NAMALWA (cell line): ENCODE measurements around the gene TSPEAR.
"Not testable (repeated sequence)": the region's sequence is repeated elsewhere in the genome, so short reads cannot be mapped to it uniquely, and the experiment has no call there.

Experiments
- DNase-seq: peaks from one replicate; pipeline ENCODE4 v3.0.0-alpha.2; 2015; ENCODE audit warnings: low spot score

TSPEAR gene

GRCh38 chr21:44650973-44651675, 60.2 kb downstream of the TSPEAR start:
- no peak for DNase-seq

DNA sequence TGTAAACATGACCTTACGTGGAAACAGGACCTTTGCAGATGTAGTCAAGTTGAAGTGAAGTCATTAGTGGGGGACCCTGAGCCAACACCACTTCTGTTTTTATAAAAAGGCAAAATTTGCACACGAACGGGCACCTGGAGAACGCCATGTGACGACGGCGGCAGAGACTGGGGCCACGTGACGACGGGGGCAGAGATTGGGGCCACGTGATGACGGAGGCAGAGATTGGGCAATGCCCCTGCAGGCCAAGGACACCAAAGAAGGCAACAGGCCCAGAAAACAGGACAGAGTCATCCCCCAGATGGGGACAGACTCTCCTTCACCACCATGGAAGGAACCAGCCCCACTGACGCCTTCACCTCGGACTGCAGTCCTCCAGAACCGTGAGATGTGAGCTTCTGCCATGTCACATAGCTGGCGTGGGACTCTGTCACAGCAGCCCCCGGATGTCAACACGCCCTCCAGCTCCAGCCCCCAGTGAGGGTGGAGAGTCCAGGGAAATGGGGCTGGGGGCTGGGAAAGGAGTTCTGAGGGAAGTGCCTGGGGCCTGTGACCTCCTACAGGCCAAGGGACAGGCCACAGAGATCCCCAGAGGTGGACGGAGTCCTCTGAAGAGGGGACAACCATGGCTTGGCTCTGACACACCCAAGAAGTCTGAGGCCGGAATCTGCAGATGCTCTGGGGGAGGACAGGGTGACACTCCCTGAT, 61.0 kb downstream of the TSPEAR start:
- no peak for DNase-seq

GRCh38 chr21:44649521-44650100, 61.8 kb downstream of the TSPEAR start:
- DNase-seq = no peak

DNA sequence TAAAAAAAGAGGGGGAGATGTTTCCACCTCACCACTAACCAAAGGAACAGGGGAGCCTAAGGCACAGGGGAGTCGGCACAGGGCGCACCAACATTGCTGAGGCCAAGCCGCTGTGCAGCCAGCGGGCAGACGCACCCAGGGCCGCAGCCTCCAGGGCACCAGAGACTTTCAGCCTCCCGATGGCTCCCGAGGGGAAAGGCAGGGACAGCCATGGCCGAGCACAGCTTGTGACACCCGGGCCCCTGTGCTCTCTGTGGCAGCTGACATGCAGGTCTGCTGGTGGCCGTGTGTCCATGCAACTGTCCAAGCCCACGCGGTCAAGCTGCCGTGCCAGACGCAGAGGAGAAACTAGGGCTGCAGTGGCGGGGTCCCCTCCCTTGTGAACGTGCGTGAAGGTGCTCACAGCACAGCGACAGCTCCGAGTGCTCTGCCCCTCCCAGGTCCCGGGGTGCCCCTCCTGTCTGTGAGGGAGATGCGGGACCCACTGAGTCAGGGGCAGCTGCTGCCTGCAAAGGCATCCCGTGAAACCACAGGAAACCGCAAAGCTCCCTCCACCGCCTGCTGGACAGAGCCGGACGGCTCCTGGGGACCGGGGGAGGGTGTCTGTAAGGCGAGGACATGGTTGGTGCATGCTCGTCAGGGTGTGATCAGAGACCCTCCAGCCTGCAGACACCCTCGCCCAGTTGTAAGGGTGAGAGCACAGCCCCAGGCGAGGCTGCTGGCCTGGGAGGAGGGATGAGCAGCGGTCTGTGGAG, 62.6 kb downstream of the TSPEAR start:
- no peak for DNase-seq

DNA sequence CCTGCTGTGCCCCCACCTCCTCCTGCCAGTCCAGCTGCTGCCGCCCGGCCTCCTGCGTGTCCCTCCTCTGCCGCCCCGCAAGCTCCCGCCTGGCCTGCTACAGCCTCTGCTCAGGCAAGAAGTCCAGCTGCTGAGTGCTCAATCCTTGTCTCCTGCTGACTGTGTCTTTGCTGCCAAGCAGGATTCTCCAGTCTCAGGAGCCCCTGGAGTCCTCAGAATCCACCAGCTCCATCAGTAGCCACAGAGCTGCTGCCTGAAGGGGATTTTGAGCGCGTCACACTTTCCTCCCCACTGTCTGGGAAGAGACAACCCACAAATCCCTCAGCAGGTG, 64.2 kb downstream of the TSPEAR start:
- DNase-seq = no peak

GRCh38 chr21:44646366-44647221, 64.8 kb downstream of the TSPEAR start, which contains the start of gene KRTAP10-11:
KRTAP10-11 (plus strand) TSS chr21:44646414; CDS start chr21:44646459, 45 bp downstream.
- DNase-seq = not testable (repeated sequence)

DNA sequence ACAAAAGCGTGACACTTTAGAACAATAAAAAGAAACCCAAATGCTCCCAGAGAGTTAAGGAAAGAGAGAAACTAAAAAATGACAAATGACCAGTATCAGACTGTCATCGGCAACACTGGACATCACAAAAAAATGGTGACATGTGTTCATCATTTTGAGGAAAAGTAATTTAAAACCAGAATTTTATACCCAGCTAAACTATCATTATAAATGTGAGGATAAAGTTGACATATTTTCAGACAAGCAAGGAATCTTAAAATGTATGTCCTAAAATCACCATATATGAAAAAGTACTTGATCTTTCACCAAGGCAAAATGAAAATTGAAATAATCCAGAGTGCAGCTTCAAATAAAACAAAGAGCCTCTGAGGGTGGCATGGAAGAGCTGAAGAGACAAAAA, 66.5 kb downstream of the TSPEAR start:
- DNase-seq = no peak

DNA sequence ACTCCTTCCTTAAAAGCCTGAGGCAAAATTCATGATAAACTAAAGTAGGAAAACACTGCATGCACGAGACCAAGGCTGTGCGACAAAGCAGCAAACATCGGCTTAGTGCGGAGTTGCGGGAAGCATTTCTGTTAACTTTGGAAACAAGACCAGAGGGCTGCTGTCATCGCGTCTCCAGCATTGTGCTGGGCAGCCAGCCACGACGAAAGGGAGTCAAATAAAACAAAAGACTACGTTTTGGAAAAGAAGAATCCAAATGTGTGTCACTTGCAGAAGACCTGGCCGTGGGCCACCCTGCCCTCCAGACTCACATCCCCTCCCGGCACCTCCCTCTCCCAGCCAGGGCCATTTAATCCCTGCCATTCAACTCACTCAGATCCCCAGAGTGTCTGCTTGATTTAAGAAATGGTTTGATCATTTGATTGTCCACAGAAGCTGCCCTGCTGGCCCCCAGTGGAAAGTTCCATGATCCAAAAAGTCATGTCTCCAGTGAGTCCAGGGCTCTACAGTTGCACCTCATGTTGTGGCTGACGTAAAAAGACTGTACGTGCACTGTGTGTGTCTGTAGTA, 67.5 kb downstream of the TSPEAR start:
- DNase-seq = no peak

DNA sequence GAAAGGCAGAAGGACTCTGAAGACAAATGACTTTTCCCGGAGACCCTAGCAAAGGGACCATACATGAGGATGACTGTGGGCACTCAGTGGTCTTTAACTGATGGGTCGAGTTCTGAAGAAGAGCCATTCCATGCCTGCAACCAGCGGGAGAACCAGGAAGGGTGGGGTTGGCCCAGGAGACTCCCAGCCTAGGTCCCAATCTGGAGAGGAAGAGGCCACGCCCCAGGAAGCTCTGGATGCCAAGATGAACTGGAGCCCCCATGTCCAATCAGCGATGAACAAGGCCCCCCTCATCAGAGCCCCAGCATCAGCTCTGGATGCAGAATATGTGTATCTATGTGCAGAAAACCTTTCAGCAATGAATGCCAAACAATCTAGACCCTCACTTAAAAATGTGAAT, 70.6 kb downstream of the TSPEAR start:
- DNase-seq = no peak

DNA sequence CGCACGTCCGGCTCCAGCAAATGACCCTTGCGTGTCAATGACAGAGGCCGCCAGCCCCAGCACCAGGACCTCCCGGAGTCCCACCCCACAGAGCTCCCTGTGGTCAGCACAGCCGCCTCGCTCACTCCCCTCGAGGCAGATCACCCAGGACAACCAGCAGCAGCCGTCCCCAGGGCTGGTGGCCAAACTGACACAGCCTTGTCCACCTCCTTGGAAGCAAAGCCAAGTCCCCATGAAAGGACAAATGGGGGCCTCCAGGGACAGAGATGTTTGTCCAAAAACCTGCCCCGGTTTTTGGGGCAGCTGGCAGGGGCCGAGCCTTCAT, 72.1 kb downstream of the TSPEAR start:
- DNase-seq = no peak

DNA sequence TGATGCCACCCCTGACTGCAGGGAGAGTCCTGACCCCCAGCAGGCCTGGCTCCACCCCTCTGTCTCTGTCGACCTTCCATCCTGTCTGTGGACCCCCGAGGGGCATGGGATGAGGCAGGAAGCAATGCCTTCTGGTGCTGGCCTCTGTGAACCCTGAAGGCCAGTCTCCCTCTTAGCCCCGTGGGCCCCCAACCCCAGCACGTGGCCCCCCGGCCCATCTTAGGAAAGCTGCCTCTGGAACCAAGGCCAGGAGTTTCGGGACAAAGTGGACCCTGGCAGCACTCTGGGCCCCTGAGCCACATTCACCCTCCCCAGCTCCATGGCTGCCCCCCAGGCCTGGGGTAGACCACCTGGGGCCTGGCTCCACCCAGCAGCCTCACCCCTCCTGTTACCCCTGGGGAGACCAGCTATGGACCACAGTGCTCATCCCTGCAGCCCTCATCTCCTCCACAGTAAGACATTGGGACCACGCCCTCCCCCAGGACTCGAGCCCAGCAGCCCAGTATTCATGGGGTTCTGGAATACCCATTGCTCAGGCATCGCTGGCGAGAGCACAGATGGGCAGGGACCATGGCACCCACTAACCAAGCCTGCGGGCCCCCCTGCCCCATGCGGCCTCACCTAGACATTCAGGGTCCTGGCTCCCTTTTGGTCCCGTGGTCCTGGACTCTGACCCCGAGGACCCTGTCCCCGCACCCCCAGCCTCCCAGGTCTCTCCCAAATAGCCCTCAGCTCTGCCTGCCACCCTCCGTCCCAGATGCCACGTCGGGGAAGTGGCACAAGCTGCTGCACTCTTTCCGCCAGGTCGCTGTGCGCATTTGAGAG, 72.7 kb downstream of the TSPEAR start:
- not testable (repeated sequence) for DNase-seq

- not testable (repeated sequence) for DNase-seq
Measured at GRCh38 chr21:44637851-44638348, 73.5 kb downstream of the TSPEAR start.

- DNase-seq = no peak
Measured at GRCh38 chr21:44637018-44637850, 74.1 kb downstream of the TSPEAR start, which contains the start of gene KRTAP10-10. KRTAP10-10 (plus strand) TSS chr21:44637356; CDS start chr21:44637418, 62 bp downstream.

DNA sequence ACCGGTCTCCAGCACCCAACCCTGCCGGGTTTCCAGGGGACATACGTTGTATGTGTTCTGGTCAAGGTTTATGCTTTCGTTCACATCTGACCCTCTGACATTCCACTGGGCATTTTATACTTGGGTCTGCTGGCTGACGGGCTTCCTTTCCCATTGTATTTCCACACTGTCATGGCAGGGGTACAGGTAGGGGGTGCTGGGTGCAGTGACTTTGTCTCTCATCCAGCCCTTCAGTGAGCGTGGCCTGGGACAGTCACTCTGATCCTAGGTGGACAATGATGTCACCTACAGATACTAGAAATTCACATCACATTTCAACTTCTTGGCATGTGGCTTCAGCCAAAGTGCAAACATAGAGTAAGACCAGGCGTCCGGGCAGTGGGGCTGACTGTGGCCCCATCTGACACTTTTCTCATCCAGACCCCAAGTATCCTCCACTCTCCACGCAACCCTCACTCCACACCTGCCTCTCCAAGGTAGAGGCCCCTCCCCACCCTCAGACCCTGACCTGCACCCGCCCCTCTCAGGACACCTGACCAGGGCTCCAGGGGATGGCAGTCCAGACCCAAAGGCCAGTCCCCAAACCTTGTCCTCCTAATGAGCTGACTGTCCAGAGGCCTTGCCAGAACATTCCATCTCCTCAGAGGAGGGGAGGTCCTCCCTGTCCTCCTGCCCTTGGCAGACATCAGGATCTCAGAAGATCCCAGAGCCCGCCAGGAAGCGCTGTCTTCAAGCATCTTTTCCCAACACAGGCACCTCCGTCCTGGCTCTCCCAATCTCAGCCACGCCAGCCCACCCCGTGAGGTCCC, 75.0 kb downstream of the TSPEAR start:
- DNase-seq = no peak

- no peak for DNase-seq
Measured at GRCh38 chr21:44632067-44632466, 79.3 kb downstream of the TSPEAR start.

DNA sequence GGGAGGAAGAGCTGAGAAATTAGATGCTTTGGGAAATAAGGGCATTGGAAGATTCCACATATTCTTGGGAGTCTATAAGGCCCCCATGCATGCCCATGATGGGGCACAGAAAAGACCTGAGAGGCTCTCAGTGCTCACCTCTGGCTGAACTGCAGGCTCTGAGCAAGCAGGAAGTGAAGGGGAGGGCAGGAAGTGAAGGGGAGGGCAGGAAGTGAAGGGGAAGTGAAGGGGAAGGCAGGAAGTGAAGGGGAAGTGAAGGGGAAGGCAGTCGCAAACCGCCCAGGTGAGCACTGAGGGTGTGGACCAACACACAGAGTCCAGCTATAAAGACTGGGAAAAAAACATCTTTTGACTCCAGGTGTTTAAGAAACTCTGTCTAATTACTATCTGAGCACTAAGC, 80.9 kb downstream of the TSPEAR start:
- DNase-seq = no peak

DNA sequence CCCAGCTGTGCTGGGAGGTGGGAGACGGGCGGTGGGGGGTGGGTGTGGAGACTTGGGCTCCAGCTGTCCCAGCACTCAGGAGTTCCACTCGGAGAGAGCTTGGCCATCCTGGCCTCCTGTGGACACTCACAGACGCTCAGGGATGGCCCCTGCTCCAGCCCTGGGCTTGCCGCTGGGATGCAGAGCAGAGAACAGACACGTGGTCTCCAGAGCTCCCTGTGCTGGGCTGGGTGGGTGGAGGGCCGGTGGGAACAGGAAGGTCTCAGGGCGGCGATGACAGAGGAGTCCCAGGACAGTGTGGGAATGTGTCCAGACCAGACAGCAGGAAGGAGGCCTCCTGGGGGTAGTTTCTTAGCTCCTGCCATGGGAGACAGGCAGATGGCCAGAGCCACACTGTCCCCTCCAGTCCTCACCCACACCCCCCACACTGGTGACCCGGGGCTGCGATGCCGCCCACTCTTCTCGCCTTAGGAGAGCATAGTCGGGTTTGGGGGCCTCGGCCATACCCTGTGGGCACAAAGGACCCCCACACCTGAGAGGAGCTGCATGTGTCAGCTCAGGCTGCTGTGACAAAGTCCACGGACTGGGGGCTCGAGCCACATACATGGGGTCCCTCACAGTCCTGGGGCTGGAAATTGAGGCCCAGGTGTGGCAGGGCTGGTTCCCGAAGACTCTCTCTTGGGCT, 82.5 kb downstream of the TSPEAR start:
- no peak for DNase-seq

DNA sequence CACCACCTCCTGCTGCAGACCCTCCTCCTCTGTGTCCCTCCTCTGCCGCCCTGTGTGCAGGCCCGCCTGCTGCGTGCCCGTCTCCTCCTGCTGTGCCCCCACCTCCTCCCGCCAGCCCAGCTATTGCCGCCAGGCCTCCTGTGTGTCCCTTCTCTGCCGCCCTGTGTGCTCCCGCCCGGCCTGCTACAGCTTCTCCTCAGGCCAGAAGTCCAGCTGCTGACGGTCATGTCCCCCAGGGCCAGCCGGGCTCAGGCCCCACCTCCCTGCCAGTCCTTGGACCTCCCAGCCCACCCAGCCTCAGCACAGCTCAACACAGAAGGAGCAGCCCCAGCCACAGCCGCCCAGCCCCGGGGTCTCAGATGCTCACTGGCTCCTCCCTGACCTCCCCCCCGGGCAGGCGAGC, 83.5 kb downstream of the TSPEAR start:
- DNase-seq = not testable (repeated sequence)
